ENCODE results near the gene MYT1.
"Not testable (repeated sequence)": the region's sequence is repeated elsewhere in the genome, so short reads cannot be mapped to it uniquely, and the experiment has no call there.

Gene MYT1

GRCh38 chr20:64180673-64181072, 16.4 kb downstream of the MYT1 start:
- no peak for FAIRE-seq
- no peak for TF ChIP-seq POLR2A (IDR thresholded peaks at IDR 0.05; ENCODE audit: low read depth, low read length)
- no peak for TF ChIP-seq TAF1 (IDR thresholded peaks at IDR 0.05; ENCODE audit: borderline replicate concordance, low read depth, low read length)
- no peak for TF ChIP-seq POLR2AphosphoS5 (IDR thresholded peaks at IDR 0.05; ENCODE audit: low read depth, low read length)
- no peak for DNase-seq (ENCODE audit: insufficient read length)

GRCh38 chr20:64181391-64181790, 17.1 kb downstream of the MYT1 start:
- no peak for TF ChIP-seq TAF1 (IDR thresholded peaks at IDR 0.05; ENCODE audit: borderline replicate concordance, low read depth, low read length)
- no peak for TF ChIP-seq POLR2AphosphoS5 (IDR thresholded peaks at IDR 0.05; ENCODE audit: low read depth, low read length)
- TF ChIP-seq POLR2A (IDR thresholded peaks at IDR 0.05; ENCODE audit: low read depth, low read length) = no peak

GRCh38 chr20:64182146-64182865, 18.1 kb downstream of the MYT1 start:
- FAIRE-seq (no peak), DNase-seq (ENCODE audit: insufficient read length) (no peak)
- no peak for TF ChIP-seq POLR2A (IDR thresholded peaks at IDR 0.05; ENCODE audit: low read depth, low read length)
- TF ChIP-seq TAF1 (IDR thresholded peaks at IDR 0.05; ENCODE audit: borderline replicate concordance, low read depth, low read length) = no peak
- TF ChIP-seq POLR2AphosphoS5 (IDR thresholded peaks at IDR 0.05; ENCODE audit: low read depth, low read length) = no peak

More at GRCh38 chr20:64181391-64181790, 17.1 kb downstream of the MYT1 start:
- no peak for DNase-seq (ENCODE audit: insufficient read length)
- no peak for FAIRE-seq

GRCh38 chr20:64183313-64183712, 19.1 kb downstream of the MYT1 start:
- DNase-seq (ENCODE audit: insufficient read length) = no peak
- no peak for TF ChIP-seq TAF1 (IDR thresholded peaks at IDR 0.05; ENCODE audit: borderline replicate concordance, low read depth, low read length)
- no peak for TF ChIP-seq POLR2A (IDR thresholded peaks at IDR 0.05; ENCODE audit: low read depth, low read length)
- no peak for FAIRE-seq

- no peak for FAIRE-seq
- TF ChIP-seq POLR2AphosphoS5 (IDR thresholded peaks at IDR 0.05; ENCODE audit: low read depth, low read length) = no peak
- no peak for TF ChIP-seq POLR2A (IDR thresholded peaks at IDR 0.05; ENCODE audit: low read depth, low read length)
- no peak for TF ChIP-seq TAF1 (IDR thresholded peaks at IDR 0.05; ENCODE audit: borderline replicate concordance, low read depth, low read length)
- DNase-seq (ENCODE audit: insufficient read length) = no peak
Measured at GRCh38 chr20:64184795-64185194, 20.5 kb downstream of the MYT1 start.

- DNase-seq (ENCODE audit: insufficient read length) (no peak), FAIRE-seq (no peak)
- TF ChIP-seq TAF1 (IDR thresholded peaks at IDR 0.05; ENCODE audit: borderline replicate concordance, low read depth, low read length) (no peak), POLR2AphosphoS5 (IDR thresholded peaks at IDR 0.05; ENCODE audit: low read depth, low read length) (no peak), POLR2A (IDR thresholded peaks at IDR 0.05; ENCODE audit: low read depth, low read length) (no peak)
Measured at GRCh38 chr20:64185276-64185900, 21.1 kb downstream of the MYT1 start.

GRCh38 chr20:64186071-64186598, 21.9 kb downstream of the MYT1 start:
- DNase-seq (ENCODE audit: insufficient read length) = no peak
- TF ChIP-seq TAF1 (IDR thresholded peaks at IDR 0.05; ENCODE audit: borderline replicate concordance, low read depth, low read length) (no peak), POLR2A (IDR thresholded peaks at IDR 0.05; ENCODE audit: low read depth, low read length) (no peak), POLR2AphosphoS5 (IDR thresholded peaks at IDR 0.05; ENCODE audit: low read depth, low read length) (no peak)
- no peak for FAIRE-seq

- FAIRE-seq; DNase-seq (ENCODE audit: insufficient read length): not testable (repeated sequence)
Measured at GRCh38 chr20:64187213-64187612, 23.0 kb downstream of the MYT1 start.

- no peak for DNase-seq (ENCODE audit: insufficient read length)
- no peak for FAIRE-seq
- TF ChIP-seq TAF1 (IDR thresholded peaks at IDR 0.05; ENCODE audit: borderline replicate concordance, low read depth, low read length) (no peak), POLR2A (IDR thresholded peaks at IDR 0.05; ENCODE audit: low read depth, low read length) (no peak), POLR2AphosphoS5 (IDR thresholded peaks at IDR 0.05; ENCODE audit: low read depth, low read length) (no peak)
Measured at GRCh38 chr20:64188091-64188490, 23.8 kb downstream of the MYT1 start.

GRCh38 chr20:64188682-64189529, 24.7 kb downstream of the MYT1 start:
- DNase-seq (ENCODE audit: insufficient read length) (no peak), FAIRE-seq (no peak)
- TF ChIP-seq POLR2A (IDR thresholded peaks at IDR 0.05; ENCODE audit: low read depth, low read length) (no peak), POLR2AphosphoS5 (IDR thresholded peaks at IDR 0.05; ENCODE audit: low read depth, low read length) (no peak), TAF1 (IDR thresholded peaks at IDR 0.05; ENCODE audit: borderline replicate concordance, low read depth, low read length) (no peak)

GRCh38 chr20:64189530-64189966, 25.3 kb downstream of the MYT1 start:
- no peak for FAIRE-seq
- TF ChIP-seq POLR2AphosphoS5 (IDR thresholded peaks at IDR 0.05; ENCODE audit: low read depth, low read length) = no peak
- TF ChIP-seq TAF1 (IDR thresholded peaks at IDR 0.05; ENCODE audit: borderline replicate concordance, low read depth, low read length) = no peak
- no peak for TF ChIP-seq POLR2A (IDR thresholded peaks at IDR 0.05; ENCODE audit: low read depth, low read length)

More at GRCh38 chr20:64189530-64189966, 25.3 kb downstream of the MYT1 start:
- no peak for DNase-seq (ENCODE audit: insufficient read length)
